DMS 273 treated with DMSO at 0.1 percent for 48 hours (cell line): ENCODE measurements around the gene MYO1B.
"Not testable (repeated sequence)": the region's sequence is repeated elsewhere in the genome, so short reads cannot be mapped to it uniquely, and the experiment has no call there.

Source experiments
- DNase-seq: peaks from one replicate; lab custom pipeline; 2025; lab: John Stamatoyannopoulos, UW

The MYO1B gene

GRCh38 chr2:191405546-191405945, 160.3 kb downstream of the MYO1B start:
- DNase-seq = no peak

GRCh38 chr2:191410646-191411436, 165.6 kb downstream of the MYO1B start:
- DNase-seq = no peak

- DNase-seq = no peak
These were observed 166.3 kb downstream of the MYO1B start for GRCh38 chr2:191411472-191411871.

- no peak for DNase-seq
These were observed 167.1 kb downstream of the MYO1B start for GRCh38 chr2:191412353-191412752.

GRCh38 chr2:191415101-191415500, 169.9 kb downstream of the MYO1B start:
- DNase-seq = no peak

- DNase-seq = no peak
These were observed 170.7 kb downstream of the MYO1B start for GRCh38 chr2:191415858-191416257.

- DNase-seq = no peak
These were observed 172.5 kb downstream of the MYO1B start for GRCh38 chr2:191417746-191418145.

GRCh38 chr2:191421950-191422349, 176.7 kb downstream of the MYO1B start:
- DNase-seq = no peak

GRCh38 chr2:191427031-191427430, 181.8 kb downstream of the MYO1B start:
- no peak for DNase-seq

GRCh38 chr2:191428141-191428540, 182.9 kb downstream of the MYO1B start:
- DNase-seq = no peak

- DNase-seq = no peak
These were observed 185.3 kb downstream of the MYO1B start for GRCh38 chr2:191430476-191430875.

- DNase-seq = no peak
These were observed 186.9 kb downstream of the MYO1B start for GRCh38 chr2:191432121-191432520.

GRCh38 chr2:191434072-191434471, 188.9 kb downstream of the MYO1B start:
- DNase-seq = no peak

- no peak for DNase-seq
These were observed 189.9 kb downstream of the MYO1B start for GRCh38 chr2:191435141-191435540.

- DNase-seq = no peak
These were observed 191.3 kb downstream of the MYO1B start for GRCh38 chr2:191436368-191437055.

- DNase-seq = no peak
These were observed 194.3 kb downstream of the MYO1B start for GRCh38 chr2:191439481-191439880.

GRCh38 chr2:191441496-191442214, 196.5 kb downstream of the MYO1B start:
- no peak for DNase-seq

- DNase-seq = no peak
These were observed 198.2 kb downstream of the MYO1B start for GRCh38 chr2:191443446-191443845.

GRCh38 chr2:191446910-191447309, 201.7 kb downstream of the MYO1B start:
- no peak for DNase-seq

GRCh38 chr2:191451116-191451515, 205.9 kb downstream of the MYO1B start:
- DNase-seq = no peak

GRCh38 chr2:191452065-191452464, 206.9 kb downstream of the MYO1B start:
- DNase-seq = no peak

GRCh38 chr2:191453761-191454160, 208.6 kb downstream of the MYO1B start:
- DNase-seq = no peak

GRCh38 chr2:191456506-191456905, 211.3 kb downstream of the MYO1B start:
- DNase-seq = not testable (repeated sequence)
